PC-3 (cell line): Measurements from ENCODE around the gene OR2AG2. TPM values are rescaled to one million over a fixed set of nuclear protein-coding genes. Genes with fewer than 3 reads are reported as not detected.

Experiments used
- ATAC-seq: fragments of 200-7000 bp; cut with Tn5 transposase; 2 replicates; pipeline ENCODE4 v1.9.1; 2020; ENCODE audit warnings: mild to moderate bottlenecking, moderate library complexity
- BruUV-seq: library from RNA; stranded (reverse); fragments of 400-500 nt; replicated peaks from 2 replicates; lab custom pipeline; 2021; lab: Mats Ljungman, UMichigan
- CTCF ChIA-PET: fragments of 300-600 bp; sonication (Branson Sonifier 250); formaldehyde crosslinking; loops from one replicate; lab custom pipeline; 2022; ENCODE audit warnings: antibody characterized with exemption; lab: Charles Lee
- POLR2A ChIA-PET: fragments of 300-600 bp; sonication (Branson Sonifier 250); formaldehyde crosslinking; loops from one replicate; lab custom pipeline; 2022; ENCODE audit warnings: antibody characterized with exemption; ENCODE audit not compliant: unreplicated experiment; lab: Charles Lee
- DNase-seq: peaks from one replicate; pipeline ENCODE4 v3.0.0-alpha.2; 2015
- H2AFZ ChIP-seq: fragments of 300-600 bp; sonication (generic); 2 replicates; pipeline ENCODE4 v1.6.0; 2016; ENCODE audit warnings: antibody characterized with exemption, low read length
- H3F3A ChIP-seq: fragments of 300-600 bp; sonication (generic); one replicate; pipeline ENCODE4 v1.6.0; 2017; ENCODE audit warnings: antibody characterized with exemption, low read length, control low read depth, mild to moderate bottlenecking; ENCODE audit not compliant: unreplicated experiment
- H3K27ac ChIP-seq: fragments of 300-600 bp; sonication (generic); 2 replicates; pipeline ENCODE4 v1.5.1; 2016; ENCODE audit warnings: mild to moderate bottlenecking, low read length
- H3K27me3 ChIP-seq: fragments of 300-600 bp; sonication (generic); 2 replicates; pipeline ENCODE4 v1.6.1; 2016; ENCODE audit warnings: low read length, mixed read lengths
- H3K36me3 ChIP-seq: fragments of 300-600 bp; sonication (generic); 2 replicates; pipeline ENCODE4 v1.6.1; 2016; ENCODE audit warnings: low read depth, mixed run types, low read length, mixed read lengths
- H3K4me1 ChIP-seq: fragments of 300-600 bp; sonication (generic); 2 replicates; pipeline ENCODE4 v1.5.1; 2016; ENCODE audit warnings: low read length; ENCODE audit not compliant: insufficient read depth
- H3K4me2 ChIP-seq: fragments of 300-600 bp; sonication (generic); 2 replicates; pipeline ENCODE4 v1.6.0; 2016; ENCODE audit warnings: low read length
- H3K4me3 ChIP-seq: fragments of 300-600 bp; sonication (generic); 2 replicates; pipeline ENCODE4 v1.5.1; 2016; ENCODE audit warnings: mild to moderate bottlenecking, low read length, mixed read lengths
- H3K79me2 ChIP-seq: fragments of 300-600 bp; sonication (generic); 2 replicates; pipeline ENCODE4 v1.6.1; 2017; ENCODE audit warnings: low read length, mixed read lengths
- H3K9ac ChIP-seq: fragments of 300-600 bp; sonication (generic); 2 replicates; pipeline ENCODE4 v1.6.0; 2016; ENCODE audit warnings: mild to moderate bottlenecking, low read length
- H3K9me2 ChIP-seq: fragments of 300-600 bp; sonication (generic); replicated peaks from 2 replicates; pipeline ENCODE4 v1.6.1; 2016; ENCODE audit warnings: mixed run types, low read length, mixed read lengths
- H3K9me3 ChIP-seq: fragments of 300-600 bp; sonication (generic); 2 replicates; pipeline ENCODE4 v1.6.1; 2016; ENCODE audit warnings: low read length, mixed read lengths
- H4K20me1 ChIP-seq: fragments of 300-600 bp; sonication (generic); 2 replicates; pipeline ENCODE4 v1.6.1; 2016; ENCODE audit warnings: low read length, mixed read lengths
- CTCF ChIP-seq: fragments of 300-600 bp; sonication (generic); conservative IDR thresholded peaks from 2 replicates; pipeline ENCODE4 v1.5.1; 2017; ENCODE audit warnings: antibody characterized with exemption, low read depth, mild to moderate bottlenecking, low read length
- EZH2 ChIP-seq: fragments of 300-600 bp; sonication (generic); IDR thresholded peaks from one replicate; pipeline ENCODE4 v1.6.1; 2017; ENCODE audit warnings: antibody characterized with exemption, mild to moderate bottlenecking, low read length; ENCODE audit not compliant: unreplicated experiment
- EZH2phosphoT487 ChIP-seq: fragments of 300-600 bp; sonication (generic); IDR thresholded peaks from 2 replicates; pipeline ENCODE4 v1.6.1; 2018; ENCODE audit warnings: mild to moderate bottlenecking, antibody characterized with exemption, low read length, borderline replicate concordance
- intact Hi-C: fragments of 100-400 bp; cut with micrococcal nuclease; formaldehyde crosslinking; loops from 2 replicates; pipeline ENCODE4 v1.9.0; 2023
- total RNA-seq: library from RNA; depleted of rRNA; stranded (reverse); fragments of >200 nt; gene quantifications from 2 replicates; pipeline ENCODE4 v1.2.3, GENCODE V29; 2014

OR2AG2 gene
- total RNA-seq, 1 experiment from 2014 or later = 0.15 TPM

GRCh38 chr11:6747097-6747668 lies 24.6 kb downstream of the OR2AG2 start:
- DNase-seq (no peak), ATAC-seq (no peak)
- no peak overlapping the region for H2AFZ ChIP-seq
- H3F3A ChIP-seq = no peaks in the 10 kb centered on the region
- CTCF ChIA-PET = no interaction called here
- H3K79me2 ChIP-seq = no peaks in the 10 kb centered on the region
- no peaks in the 10 kb centered on the region for H3K9me2 ChIP-seq
- no peaks in the 10 kb centered on the region for H3K4me1 ChIP-seq
- no peak overlapping the region for H3K27ac ChIP-seq
- TF ChIP-seq EZH2 = no peak
- TF ChIP-seq EZH2phosphoT487 = no peak
- TF ChIP-seq CTCF = no peak
- no peaks in the 10 kb centered on the region for H4K20me1 ChIP-seq
- no peak overlapping the region for H3K4me2 ChIP-seq
- intact Hi-C loops = no loop called here
- no TSS peak for BruUV-seq
- no peak overlapping the region for H3K9ac ChIP-seq
- no peaks in the 10 kb centered on the region for H3K9me3 ChIP-seq
- peaks cover 75% of the 10 kb centered on the region for H3K27me3 ChIP-seq
- H3K4me3 ChIP-seq = no peak overlapping the region
- POLR2A ChIA-PET = no interaction called here
- H3K36me3 ChIP-seq = no peaks in the 10 kb centered on the region

- no peak for ATAC-seq
- intact Hi-C loops = no loop called here
- no peaks in the 10 kb centered on the region for H4K20me1 ChIP-seq
- BruUV-seq = no TSS peak
- no peak overlapping the region for H3K27ac ChIP-seq
- no peaks in the 10 kb centered on the region for H3K36me3 ChIP-seq
- no peaks in the 10 kb centered on the region for H3K9me3 ChIP-seq
- peaks cover 77% of the 10 kb centered on the region for H3K27me3 ChIP-seq
- no peaks in the 10 kb centered on the region for H3K79me2 ChIP-seq
- DNase-seq = no peak
- no peak for TF ChIP-seq EZH2
- no peak for TF ChIP-seq CTCF
- no peak for TF ChIP-seq EZH2phosphoT487
- no peak overlapping the region for H3K4me2 ChIP-seq
- H3F3A ChIP-seq = no peaks in the 10 kb centered on the region
- H3K4me3 ChIP-seq = no peak overlapping the region
- CTCF ChIA-PET = no interaction called here
- H3K9ac ChIP-seq = no peak overlapping the region
- H3K4me1 ChIP-seq = no peaks in the 10 kb centered on the region
- POLR2A ChIA-PET = no interaction called here
- H3K9me2 ChIP-seq = no peaks in the 10 kb centered on the region
- H2AFZ ChIP-seq = no peak overlapping the region
Measured at GRCh38 chr11:6746626-6747025, 25.1 kb downstream of the OR2AG2 start.

- Histone ChIP-seq H3K9ac (no peak overlapping the region), H3K9me3 (no peaks in the 10 kb centered on the region), H3K9me2 (no peaks in the 10 kb centered on the region), H2AFZ (no peak overlapping the region), H3K4me3 (no peak overlapping the region), H3K4me2 (no peak overlapping the region), H3K79me2 (no peaks in the 10 kb centered on the region), H3K27ac (no peak overlapping the region), H3K27me3 (peaks cover 77% of the 10 kb centered on the region), H4K20me1 (no peaks in the 10 kb centered on the region), H3K36me3 (no peaks in the 10 kb centered on the region), H3F3A (no peaks in the 10 kb centered on the region), H3K4me1 (no peaks in the 10 kb centered on the region)
- no peak for ATAC-seq
- ChIA-PET CTCF (no interaction called here), POLR2A (no interaction called here)
- intact Hi-C loops = no loop called here
- TF ChIP-seq CTCF (no peak), EZH2phosphoT487 (no peak), EZH2 (no peak)
- no TSS peak for BruUV-seq
- no peak for DNase-seq
Measured at GRCh38 chr11:6746086-6746618, 25.6 kb downstream of the OR2AG2 start.
